GM21737 (cell line): ENCODE data around the gene PACS1.
"Not testable (repeated sequence)": the region's sequence is repeated elsewhere in the genome, so short reads cannot be mapped to it uniquely, and the experiment has no call there.

Source experiments
- ATAC-seq: cut with Tn5 transposase; IDR thresholded peaks from one replicate; pipeline ENCODE4 v1.9.1; 2021; ENCODE audit warnings: mild to moderate bottlenecking, moderate library complexity; ENCODE audit not compliant: unreplicated experiment

PACS1 gene

GRCh38 chr11:66072518-66072917 lies 2.4 kb downstream of the PACS1 start:
- ATAC-seq: no peak

DNA sequence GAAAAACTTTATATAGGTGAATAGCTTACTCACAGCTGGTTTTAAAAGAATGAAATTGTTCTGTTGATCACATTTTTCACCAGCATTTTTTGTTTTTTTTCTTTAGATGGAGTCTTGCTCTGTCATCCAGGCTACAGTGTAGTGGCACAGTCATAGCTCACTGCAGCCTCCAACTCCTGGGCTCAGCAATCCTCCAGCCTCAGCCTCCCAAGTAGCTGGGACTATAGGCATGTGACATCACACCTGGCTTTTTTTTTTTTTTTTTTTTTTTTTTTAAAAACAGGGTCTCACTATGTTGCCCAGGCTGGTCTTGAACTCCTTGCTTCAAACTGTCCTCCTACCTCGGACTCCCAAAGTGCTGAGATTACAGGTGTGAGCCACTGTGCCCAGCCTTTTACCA lies 3.6 kb downstream of the PACS1 start:
- no peak for ATAC-seq

- ATAC-seq: no peak
These were observed 5.2 kb downstream of the PACS1 start for GRCh38 chr11:66075273-66075672.

- no peak for ATAC-seq
These were observed 6.5 kb downstream of the PACS1 start for GRCh38 chr11:66076561-66076960.

DNA sequence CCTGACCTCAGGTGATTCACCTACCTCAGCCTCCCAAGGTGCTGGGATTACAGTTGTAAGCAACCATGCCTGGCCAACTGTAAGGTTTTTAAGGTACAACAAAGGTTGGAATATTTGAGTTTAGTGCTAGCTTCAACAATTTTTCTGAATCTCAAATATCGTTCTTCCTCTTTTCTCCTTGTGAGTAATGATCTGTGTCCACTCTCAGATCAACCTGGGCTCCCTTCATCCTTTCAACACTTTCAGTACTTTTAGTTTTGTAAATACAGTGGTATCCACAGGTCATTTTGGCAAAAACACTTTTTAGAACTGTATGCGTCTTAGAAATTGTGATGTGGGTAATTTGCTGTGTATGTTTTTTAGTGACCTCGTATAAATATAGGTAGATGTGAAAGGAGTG lies 7.9 kb downstream of the PACS1 start:
- no peak for ATAC-seq

- not testable (repeated sequence) for ATAC-seq
These were observed 8.9 kb downstream of the PACS1 start for GRCh38 chr11:66078949-66079348.

DNA sequence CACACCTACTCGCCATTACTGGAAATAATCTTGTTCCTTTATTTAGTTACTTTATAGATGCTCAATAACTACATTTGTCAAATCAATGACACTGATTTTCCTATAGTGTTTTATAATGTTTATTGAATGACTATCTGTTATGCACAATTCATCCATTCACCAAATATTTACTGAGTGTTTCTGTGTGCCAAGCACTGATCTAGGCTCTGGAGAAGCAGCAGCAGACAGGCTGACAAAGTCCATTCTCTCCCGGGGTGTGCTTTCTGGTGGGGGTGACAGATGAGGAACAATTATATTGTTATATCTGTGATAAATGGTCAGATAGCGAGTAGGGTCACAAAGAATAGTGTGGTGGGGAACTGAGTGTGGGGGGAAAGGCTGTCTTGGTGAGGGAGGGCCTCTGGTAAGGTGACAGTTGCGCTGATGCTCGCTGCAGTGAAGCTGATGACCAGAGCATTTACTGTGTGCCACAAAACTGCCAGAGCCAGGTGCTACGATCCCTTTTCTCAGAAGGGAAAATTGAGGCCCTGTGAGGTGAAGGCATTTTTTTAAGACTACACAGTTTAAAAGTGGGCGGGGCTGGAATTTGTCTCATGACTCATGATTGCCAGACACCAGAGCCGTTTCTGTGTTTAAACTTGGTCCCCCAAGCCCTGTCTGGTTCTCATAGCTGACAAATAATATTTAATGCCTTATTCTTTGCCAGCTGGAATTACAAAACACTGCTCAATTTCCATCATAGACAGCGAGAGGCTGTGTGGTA lies 10.2 kb downstream of the PACS1 start:
- ATAC-seq: no peak

DNA sequence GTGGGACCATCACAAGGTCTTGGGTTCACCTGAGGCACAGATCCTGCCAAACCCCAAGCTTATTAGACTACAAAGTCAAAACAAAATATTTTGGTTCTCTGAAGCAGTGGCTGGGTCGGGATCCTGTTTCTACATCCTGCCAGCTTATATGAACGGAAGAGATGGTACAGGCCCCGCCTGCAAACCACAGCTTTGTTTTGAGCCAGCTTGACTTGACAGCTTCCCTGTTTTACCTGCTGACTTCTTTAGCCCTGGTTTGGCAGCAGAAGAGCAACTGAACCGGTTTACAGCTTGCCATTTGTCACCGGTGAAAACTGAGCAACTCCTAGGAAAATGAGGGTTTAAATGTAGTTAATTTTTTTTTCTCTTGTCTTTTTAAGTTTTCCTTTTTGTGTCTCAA lies 11.4 kb downstream of the PACS1 start:
- ATAC-seq: peak; percentile 81

GRCh38 chr11:66082946-66083698 lies 13.1 kb downstream of the PACS1 start:
- ATAC-seq: no peak

- ATAC-seq: no peak
These were observed 13.7 kb downstream of the PACS1 start for GRCh38 chr11:66083767-66084166.

DNA sequence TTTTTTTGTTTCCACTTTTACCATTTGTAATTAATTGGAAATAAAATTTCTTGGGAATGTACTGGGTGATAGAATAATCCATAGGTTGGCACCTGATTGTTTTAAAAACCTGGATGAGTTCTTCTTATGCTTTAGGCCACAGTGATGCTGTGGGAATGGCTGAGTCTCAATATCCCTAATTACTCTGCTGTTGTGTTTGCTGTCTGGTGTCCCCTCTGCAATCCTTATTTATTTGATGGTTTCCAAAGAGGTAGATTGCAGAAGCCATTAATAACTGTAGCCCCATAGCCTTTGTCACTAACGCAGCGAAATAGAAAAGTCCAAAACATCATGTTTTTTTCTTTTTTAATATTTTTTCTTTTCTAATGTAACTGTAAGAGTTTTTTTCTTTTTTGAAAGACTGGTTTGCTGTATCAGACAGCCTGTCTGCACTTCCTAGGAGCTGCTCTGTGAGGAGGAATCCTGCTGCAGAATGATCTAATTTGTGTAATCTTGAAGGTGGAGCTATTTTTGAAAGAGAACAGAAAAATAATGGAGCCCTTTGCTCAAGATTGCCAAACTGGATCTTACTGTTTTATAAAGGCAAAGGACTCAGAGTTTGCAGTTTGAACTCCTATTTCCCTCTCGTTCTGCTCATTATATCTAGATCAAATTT lies 14.9 kb downstream of the PACS1 start:
- no peak for ATAC-seq

DNA sequence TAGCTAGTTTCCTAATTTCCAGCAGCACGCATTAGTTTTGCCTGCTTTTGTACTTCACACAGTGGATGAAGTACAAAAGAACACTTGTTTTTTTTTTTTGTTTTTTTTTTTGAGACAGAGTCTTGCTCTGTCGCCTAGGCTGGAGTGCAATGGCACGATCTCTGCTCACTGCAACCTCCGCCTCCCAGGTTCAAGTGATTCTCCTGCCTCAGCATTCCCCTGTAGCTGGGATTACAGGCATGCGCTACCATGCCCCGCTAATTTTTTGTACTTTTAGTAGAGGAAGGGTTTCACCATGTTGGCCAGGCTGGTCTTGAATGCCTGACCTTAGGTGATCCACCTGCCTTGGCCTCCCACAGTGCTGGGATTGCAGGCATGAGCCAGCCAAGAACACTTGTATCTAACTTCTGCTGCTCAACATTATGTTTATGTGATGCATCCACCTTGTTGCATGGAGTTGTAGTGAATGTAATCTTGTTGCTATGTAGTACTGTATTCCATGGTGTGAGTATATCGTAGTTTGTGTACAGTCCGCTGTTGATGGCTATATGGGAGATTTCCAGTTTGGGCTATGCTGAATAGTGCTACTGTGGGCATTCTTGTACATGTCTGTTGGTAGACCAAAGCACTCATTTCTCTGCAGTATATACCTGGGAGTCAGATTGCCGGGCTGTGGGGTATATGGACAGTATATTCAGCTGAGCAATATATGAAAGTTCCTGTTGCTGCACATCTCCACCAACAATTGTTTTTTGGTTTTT lies 17.3 kb downstream of the PACS1 start:
- ATAC-seq: no peak

DNA sequence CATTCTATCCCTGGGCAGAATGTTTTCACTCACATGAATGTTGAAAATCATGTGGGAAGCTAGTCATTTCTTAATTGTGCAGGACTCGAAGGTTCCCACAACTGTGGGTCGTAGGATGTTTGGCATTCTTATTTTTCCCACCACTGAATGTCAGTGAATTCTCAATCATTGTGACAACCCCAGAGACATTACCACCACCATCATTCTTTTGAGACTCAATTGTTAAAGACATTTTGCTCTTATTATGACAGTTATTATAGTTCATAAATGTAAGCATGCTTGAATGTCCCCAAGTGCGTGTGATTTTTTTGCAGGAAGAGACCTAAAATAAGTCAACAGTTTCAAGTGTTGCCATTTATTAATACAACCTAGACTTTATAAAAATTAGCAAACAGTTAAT lies 19.0 kb downstream of the PACS1 start:
- ATAC-seq: no peak

GRCh38 chr11:66090288-66090687 lies 20.2 kb downstream of the PACS1 start:
- no peak for ATAC-seq

DNA sequence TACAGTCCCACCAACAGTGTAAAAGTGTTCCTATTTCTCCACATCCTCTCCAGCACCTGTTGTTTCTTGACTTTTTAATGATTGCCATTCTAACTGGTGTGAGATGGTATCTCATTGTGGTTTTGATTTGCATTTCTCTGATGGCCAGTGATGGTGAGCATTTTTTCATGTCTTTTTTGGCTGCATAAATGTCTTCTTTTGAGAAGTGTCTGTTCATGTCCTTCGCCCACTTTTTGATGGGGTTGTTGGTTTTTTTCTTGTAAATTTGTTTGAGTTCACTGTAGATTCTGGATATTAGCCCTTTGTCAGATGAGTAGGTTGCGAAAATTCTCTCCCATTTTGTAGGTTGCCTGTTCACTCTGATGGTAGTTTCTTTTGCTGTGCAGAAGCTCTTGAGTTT lies 22.1 kb downstream of the PACS1 start:
- ATAC-seq: not testable (repeated sequence)

DNA sequence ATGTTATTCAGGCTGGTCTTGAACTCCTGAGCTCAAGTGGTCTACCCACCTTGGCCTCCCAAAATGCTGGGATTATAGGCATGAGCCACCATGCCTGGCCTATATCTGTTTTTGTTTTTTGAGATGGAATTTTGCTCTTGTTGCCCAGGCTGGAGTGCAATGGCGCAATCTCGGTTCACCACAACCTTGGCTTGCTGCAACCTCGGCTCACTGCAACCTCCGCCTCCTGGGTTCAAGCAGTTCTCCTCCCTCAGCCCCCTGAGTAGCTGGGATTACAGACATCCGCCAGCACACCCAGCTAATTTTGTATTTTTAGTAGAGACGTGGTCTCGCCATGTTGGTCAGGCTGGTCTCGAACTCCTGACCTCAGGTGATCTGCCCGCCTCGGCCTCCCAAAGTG lies 29.7 kb downstream of the PACS1 start:
- not testable (repeated sequence) for ATAC-seq

GRCh38 chr11:66100272-66101065 lies 30.4 kb downstream of the PACS1 start:
- peak; percentile 84 for ATAC-seq

- ATAC-seq: peak; percentile 21
These were observed 31.0 kb downstream of the PACS1 start for GRCh38 chr11:66101066-66101464.

GRCh38 chr11:66104057-66104638 lies 34.1 kb downstream of the PACS1 start:
- ATAC-seq: no peak
